Ectodermal cell (in vitro differentiated cells): Measurements from ENCODE around the gene MYZAP. TPM values are rescaled to one million over a fixed set of nuclear protein-coding genes. Genes with fewer than 3 reads are reported as not detected.

ENCODE experiments used
- H3K27ac ChIP-seq: 2 replicates; pipeline ENCODE4 v1.7.0; 2013; ENCODE audit warnings: mild to moderate bottlenecking, low read depth, low read length; ENCODE audit not compliant: insufficient read depth, poor library complexity, severe bottlenecking
- H3K27me3 ChIP-seq: 2 replicates; pipeline ENCODE4 v1.7.0; 2013; ENCODE audit warnings: mild to moderate bottlenecking, low read length; ENCODE audit not compliant: insufficient read depth, control insufficient read depth, poor library complexity, severe bottlenecking
- H3K36me3 ChIP-seq: one replicate; pipeline ENCODE4 v1.7.0; 2013; ENCODE audit warnings: low read length; ENCODE audit not compliant: control insufficient read depth, insufficient read depth
- H3K4me1 ChIP-seq: one replicate; pipeline ENCODE4 v1.7.0; 2013; ENCODE audit warnings: low read length; ENCODE audit not compliant: control insufficient read depth, insufficient read depth
- H3K4me3 ChIP-seq: 2 replicates; pipeline ENCODE4 v1.7.0; 2013; ENCODE audit warnings: low read depth, low read length, control low read depth; ENCODE audit not compliant: insufficient read depth
- H3K9me3 ChIP-seq: 2 replicates; pipeline ENCODE4 v1.7.0; 2013; ENCODE audit warnings: mild to moderate bottlenecking, low read length, moderate library complexity; ENCODE audit not compliant: control insufficient read depth
- WGBS, 2 experiments: methylation state at CpG; one replicate each; pipeline ENCODE4 v1.1.7; 2013; ENCODE audit warnings: missing lambda C conversion rate in 2 of 2; 5-methylcytosine and 5-hydroxymethylcytosine counted together
- polyA plus RNA-seq, 4 experiments: library from polyadenylated mRNA; stranded (reverse); fragments of 50-300 nt; gene quantifications; one replicate each; pipeline ENCODE4 v1.2.3, GENCODE V29; 2013

The MYZAP gene
- 0.28 TPM for polyA plus RNA-seq (2013, experiment 1 of 4)
- polyA plus RNA-seq (2013, experiment 2 of 4), result 0.36 TPM
- 0.16 TPM for polyA plus RNA-seq (2013, experiment 3 of 4)
- 0.28 TPM for polyA plus RNA-seq (2013, experiment 4 of 4)

- Histone ChIP-seq H3K27me3 (peaks cover 33% of the 10 kb centered on the region), H3K9me3 (no peaks in the 10 kb centered on the region), H3K27ac (no peak within 1 kb of the TSS), H3K4me3 (peak within 1 kb of the TSS; percentile 40), H3K36me3 (no peaks in the 10 kb centered on the region), H3K4me1 (no peaks in the 10 kb centered on the region)
- 1% methylated on average over 58 of the region's 58 CpGs for WGBS, 2 experiments
Measured at GRCh38 chr15:57591822-57592367, at the start of gene MYZAP. MYZAP (plus strand) TSS chr15:57591904; CDS start chr15:57592035, 131 bp downstream.

DNA sequence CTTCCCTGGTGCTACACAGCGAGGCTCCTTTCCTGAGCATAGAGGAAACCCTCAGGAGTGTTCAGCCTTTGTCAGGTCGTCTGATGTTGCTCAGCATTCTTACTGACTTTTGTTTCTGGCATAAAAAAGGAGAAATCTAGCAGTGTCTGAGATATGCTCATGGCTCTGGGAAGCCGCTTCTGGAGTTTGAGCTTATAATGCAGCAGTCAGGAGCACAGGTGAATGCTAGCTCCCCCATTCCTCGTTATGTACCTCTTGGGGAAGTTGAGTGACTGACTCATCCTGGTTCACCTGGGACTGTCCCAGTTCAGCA lies 49.2 kb upstream of the MYZAP start:
- H3K4me3 ChIP-seq, result no peak overlapping the region
- no peak overlapping the region for H3K27ac ChIP-seq
- no peaks in the 10 kb centered on the region for H3K9me3 ChIP-seq
- no peaks in the 10 kb centered on the region for H3K36me3 ChIP-seq
- peaks cover 6% of the 10 kb centered on the region for H3K4me1 ChIP-seq
- H3K27me3 ChIP-seq, result no peaks in the 10 kb centered on the region
- WGBS, 2 experiments, result 46 to 51% methylated on average over 4 of the region's 4 CpGs

DNA sequence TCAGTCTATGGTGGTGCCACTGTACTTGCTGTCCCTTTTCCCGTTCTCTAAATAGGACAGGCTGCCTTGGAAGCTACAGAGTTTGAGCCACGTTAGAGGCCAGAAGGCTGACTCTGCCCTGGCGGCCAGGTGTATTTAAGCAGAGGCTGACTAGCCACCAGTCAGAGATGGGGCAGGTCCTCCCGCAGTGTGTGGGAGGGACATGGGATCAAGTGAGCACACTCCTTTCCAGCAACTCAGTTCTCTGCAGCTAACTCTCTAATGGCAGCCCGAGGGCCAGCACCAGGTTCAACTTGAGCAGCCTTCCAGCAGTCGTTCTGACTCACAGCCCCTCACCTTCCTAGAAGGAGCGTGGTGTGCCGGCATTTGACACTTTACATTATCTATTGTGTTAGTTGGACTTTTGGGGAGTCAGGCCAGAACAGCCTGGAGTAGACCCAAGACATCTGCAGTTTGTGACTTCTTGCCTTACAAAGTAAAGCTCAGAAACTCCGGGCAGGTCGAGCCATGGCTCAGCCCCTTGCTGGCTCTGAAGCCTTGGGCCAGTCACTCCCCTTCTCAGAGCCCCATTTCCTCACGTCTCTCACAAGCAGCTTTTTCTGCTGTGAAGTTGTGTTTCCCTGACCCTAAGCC lies 46.7 kb upstream of the MYZAP start:
- Histone ChIP-seq H3K4me3 (no peak overlapping the region), H3K9me3 (no peaks in the 10 kb centered on the region), H3K27me3 (no peaks in the 10 kb centered on the region), H3K36me3 (no peaks in the 10 kb centered on the region), H3K27ac (no peak overlapping the region), H3K4me1 (peaks cover 9% of the 10 kb centered on the region)
- WGBS, 2 experiments, result 93% methylated on average over 11 of the region's 11 CpGs

DNA sequence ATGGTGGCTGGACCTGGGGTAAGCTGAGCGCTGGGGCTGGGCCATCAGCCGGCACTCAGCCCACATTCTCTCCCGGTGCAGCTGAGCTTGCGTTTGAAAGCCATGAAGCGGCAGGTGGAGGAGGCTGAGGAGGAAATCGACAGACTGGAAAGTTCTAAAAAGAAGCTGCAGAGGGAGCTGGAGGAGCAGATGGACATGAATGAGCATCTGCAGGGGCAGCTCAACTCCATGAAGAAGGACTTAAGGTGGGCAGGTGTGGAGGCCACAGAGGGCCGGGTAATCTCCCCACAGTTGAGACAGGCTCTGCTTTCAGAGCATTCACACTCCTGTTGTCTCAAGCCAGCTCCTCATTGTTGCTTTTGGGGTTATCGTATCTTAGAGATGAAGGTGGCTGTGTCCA lies 45.7 kb upstream of the MYZAP start:
- Histone ChIP-seq H3K4me3 (no peak overlapping the region), H3K9me3 (no peaks in the 10 kb centered on the region), H3K27ac (no peak overlapping the region), H3K36me3 (no peaks in the 10 kb centered on the region), H3K27me3 (no peaks in the 10 kb centered on the region), H3K4me1 (peaks cover 14% of the 10 kb centered on the region)
- WGBS, 2 experiments, result 92 to 94% methylated on average over 8 of the region's 8 CpGs

DNA sequence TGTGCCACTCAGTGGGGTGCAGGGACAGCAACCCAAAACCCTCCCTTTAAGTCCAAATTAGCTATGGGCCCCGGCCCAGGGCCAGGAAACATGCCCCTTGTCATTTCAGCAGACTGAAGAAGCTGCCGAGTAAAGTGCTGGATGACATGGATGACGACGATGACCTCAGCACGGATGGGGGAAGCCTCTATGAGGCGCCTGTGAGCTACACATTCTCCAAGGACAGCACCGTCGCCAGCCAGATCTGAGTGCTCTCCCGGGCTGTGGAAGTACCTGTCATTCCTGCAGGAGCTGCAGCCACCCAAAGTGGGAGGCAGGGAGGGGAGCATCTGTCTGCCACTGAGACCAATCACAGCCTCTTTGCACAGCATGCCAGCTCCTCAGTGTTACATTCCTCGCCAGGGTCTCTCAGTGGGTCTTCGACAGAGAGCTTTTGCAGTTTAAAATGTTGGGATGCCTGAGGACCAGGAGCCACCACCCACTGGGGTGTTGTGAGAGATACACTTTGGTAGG lies 44.4 kb upstream of the MYZAP start:
- Histone ChIP-seq H3K4me3 (no peak overlapping the region), H3K27me3 (no peaks in the 10 kb centered on the region), H3K36me3 (no peaks in the 10 kb centered on the region), H3K9me3 (no peaks in the 10 kb centered on the region), H3K27ac (no peak overlapping the region), H3K4me1 (peaks cover 26% of the 10 kb centered on the region)
- 85 to 86% methylated on average over 11 of the region's 11 CpGs for WGBS, 2 experiments

DNA sequence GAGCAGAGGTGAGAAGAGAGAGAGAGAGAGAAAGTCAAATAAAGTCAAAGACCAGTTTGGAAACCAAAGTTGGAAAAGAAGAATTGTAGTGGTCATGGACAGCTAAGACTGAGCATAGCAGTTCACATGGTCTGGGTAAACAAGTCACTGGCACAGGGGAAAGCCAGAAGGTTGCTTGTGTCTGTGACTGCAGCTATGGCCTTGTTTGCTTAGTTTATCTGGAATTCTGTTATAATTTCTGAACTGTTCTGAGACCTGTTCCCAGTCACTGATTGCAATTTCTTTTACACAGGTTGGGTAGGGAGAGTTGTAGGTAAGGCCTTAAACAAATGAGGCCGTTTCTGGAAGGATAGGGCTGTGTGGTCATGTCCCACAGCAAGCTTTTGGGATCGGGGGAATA lies 43.4 kb upstream of the MYZAP start:
- Histone ChIP-seq H3K9me3 (no peaks in the 10 kb centered on the region), H3K27me3 (no peaks in the 10 kb centered on the region), H3K36me3 (no peaks in the 10 kb centered on the region), H3K4me1 (peaks cover 33% of the 10 kb centered on the region), H3K27ac (no peak overlapping the region), H3K4me3 (no peak overlapping the region)
- WGBS, 2 experiments, result 91 to 94% methylated on average over 2 of the region's 2 CpGs

DNA sequence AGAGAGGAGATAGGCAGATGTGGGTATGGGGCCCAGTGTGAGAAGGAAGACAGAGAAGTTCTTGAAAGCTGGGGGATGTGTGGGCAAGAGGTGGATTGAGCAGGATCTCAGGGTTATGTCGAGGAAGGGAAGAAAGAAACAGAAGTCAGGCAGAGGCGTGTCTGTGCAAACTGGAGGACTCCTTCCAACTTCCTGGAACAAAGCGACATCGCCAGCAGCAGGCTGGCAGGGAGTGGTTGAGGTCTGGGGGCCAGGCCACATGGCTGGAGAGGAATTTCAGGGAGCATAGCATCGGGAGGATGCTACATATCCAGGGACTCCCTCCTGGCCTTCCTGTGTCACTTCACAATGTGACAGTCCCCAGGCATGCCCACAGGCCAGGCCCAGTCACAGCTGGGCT lies 42.9 kb upstream of the MYZAP start:
- H3K27me3 ChIP-seq, result no peaks in the 10 kb centered on the region
- H3K9me3 ChIP-seq, result no peaks in the 10 kb centered on the region
- 94% methylated on average over 5 of the region's 5 CpGs for WGBS, 2 experiments
- H3K4me3 ChIP-seq, result no peak overlapping the region
- H3K4me1 ChIP-seq, result peaks cover 36% of the 10 kb centered on the region
- H3K27ac ChIP-seq, result no peak overlapping the region
- H3K36me3 ChIP-seq, result no peaks in the 10 kb centered on the region

DNA sequence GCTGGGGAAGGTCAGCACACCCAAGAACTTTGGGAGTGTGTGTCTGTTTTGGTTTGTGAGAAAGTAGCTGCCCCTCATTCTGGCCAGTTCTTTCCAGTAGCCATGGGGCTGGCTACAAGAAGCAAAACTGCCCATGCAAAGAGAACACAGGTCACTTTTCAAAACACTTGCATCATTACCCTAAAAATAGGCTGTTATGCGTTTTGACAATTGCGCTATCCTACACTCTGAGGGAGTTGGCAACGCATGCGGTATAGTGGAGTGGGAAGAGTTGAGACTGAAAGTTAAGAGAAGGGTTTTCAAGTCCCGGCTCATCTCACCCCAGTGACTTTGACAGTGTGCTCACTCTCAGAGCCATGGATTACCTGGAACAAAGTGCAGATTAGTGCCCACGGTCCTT lies 41.8 kb upstream of the MYZAP start:
- H3K27ac ChIP-seq, result no peak overlapping the region
- 78 to 83% methylated on average over 5 to 6 of the region's 6 CpGs for WGBS, 2 experiments
- no peak overlapping the region for H3K4me3 ChIP-seq
- H3K4me1 ChIP-seq, result peaks cover 46% of the 10 kb centered on the region
- H3K36me3 ChIP-seq, result no peaks in the 10 kb centered on the region
- no peaks in the 10 kb centered on the region for H3K9me3 ChIP-seq
- no peaks in the 10 kb centered on the region for H3K27me3 ChIP-seq

- 94 to 97% methylated on average over 4 of the region's 4 CpGs for WGBS, 2 experiments
- no peaks in the 10 kb centered on the region for H3K27me3 ChIP-seq
- H3K36me3 ChIP-seq, result no peaks in the 10 kb centered on the region
- no peak overlapping the region for H3K4me3 ChIP-seq
- H3K4me1 ChIP-seq, result peaks cover 49% of the 10 kb centered on the region
- H3K27ac ChIP-seq, result no peak overlapping the region
- H3K9me3 ChIP-seq, result no peaks in the 10 kb centered on the region
Measured at GRCh38 chr15:57550640-57551039, 41.1 kb upstream of the MYZAP start.

GRCh38 chr15:57551715-57552677 lies 39.7 kb upstream of the MYZAP start:
- Histone ChIP-seq H3K27ac (peak overlapping the region; percentile 93), H3K9me3 (no peaks in the 10 kb centered on the region), H3K36me3 (no peaks in the 10 kb centered on the region), H3K27me3 (no peaks in the 10 kb centered on the region), H3K4me3 (no peak overlapping the region), H3K4me1 (peaks cover 48% of the 10 kb centered on the region)
- 58 to 65% methylated on average over 16 of the region's 16 CpGs for WGBS, 2 experiments
